ENCODE results near the gene PRLHR.

The PRLHR gene

DNA sequence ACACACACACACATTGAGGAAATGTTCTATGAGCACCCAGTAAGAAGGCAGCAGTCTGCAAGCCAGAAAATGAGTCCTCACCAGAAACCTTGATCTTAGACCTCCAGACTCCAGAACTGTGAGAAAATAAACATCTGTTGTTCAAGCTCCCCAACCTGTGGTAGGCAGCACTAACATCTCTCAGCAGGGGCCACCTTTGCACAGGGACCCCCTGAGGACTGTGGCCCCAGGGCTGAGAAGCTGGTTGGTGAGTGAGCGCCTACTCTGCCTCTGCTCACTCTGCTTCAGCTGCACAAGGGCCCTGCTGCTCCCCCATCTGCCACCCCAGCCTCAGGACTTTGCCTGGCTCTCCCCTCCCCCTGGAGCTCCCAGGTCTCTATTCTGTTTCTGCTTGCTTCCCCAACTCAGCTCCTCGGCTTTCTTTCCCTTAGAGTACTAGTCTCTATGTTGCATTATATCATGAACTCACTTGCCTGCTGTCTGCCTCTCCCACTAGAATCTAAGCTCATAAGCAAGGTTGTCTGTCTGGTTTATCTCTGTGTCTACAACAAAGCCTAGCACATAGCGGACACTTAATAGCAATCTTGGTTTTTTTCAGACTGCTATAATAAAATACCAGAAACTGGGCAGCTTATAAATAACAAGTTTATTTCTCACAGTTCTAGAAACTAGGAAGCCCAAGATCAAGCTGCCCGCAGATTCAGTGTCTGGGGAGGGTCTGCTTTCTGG is 40.4 kb upstream of the PRLHR start:
- peaks cover 3% of the 10 kb centered on the region; the same call in 1 of the 2 replicates for H3K27me3 ChIP-seq (ENCODE audit: control insufficient read depth, low read length)

DNA sequence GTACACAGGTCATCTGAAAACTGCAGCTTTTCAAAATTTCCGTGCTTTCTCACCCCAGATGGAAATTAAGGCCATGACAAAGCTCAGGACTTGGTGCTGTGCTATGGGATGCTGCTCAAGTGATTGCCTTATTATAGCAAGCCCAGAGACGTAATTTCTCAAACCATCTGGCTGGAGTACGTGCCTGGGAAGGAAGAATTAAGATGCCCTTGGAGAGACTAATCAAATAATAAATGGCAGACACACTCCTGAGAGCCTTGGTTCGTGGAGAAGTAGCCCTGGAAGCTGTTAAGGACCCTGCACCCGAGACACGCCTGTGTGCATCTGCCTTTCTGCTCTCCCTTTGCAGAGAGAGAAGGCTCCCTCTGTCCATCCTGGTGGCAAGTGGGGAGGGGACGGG is 38.3 kb upstream of the PRLHR start:
- Histone ChIP-seq H3K27ac (ENCODE audit: low read depth, low read length) (no peak overlapping the region), H3K79me2 (ENCODE audit: control insufficient read depth, low read length) (no peaks in the 10 kb centered on the region), H3K36me3 (ENCODE audit: control insufficient read depth, low read length) (no peaks in the 10 kb centered on the region), H3F3A (ENCODE audit: control insufficient read depth, insufficient read depth) (no peaks in the 10 kb centered on the region), H4K20me1 (ENCODE audit: control insufficient read depth, insufficient read depth, low read depth, low read length) (no peaks in the 10 kb centered on the region), H3K9me2 (replicated peaks; ENCODE audit: control insufficient read depth, low read length) (no peaks in the 10 kb centered on the region), H3K4me2 (ENCODE audit: low read length) (no peak overlapping the region), H3K4me1 (ENCODE audit: control insufficient read depth, low read length) (no peaks in the 10 kb centered on the region), H3K9me3 (ENCODE audit: control insufficient read depth, insufficient read depth, low read length) (no peaks in the 10 kb centered on the region), H3K27me3 (ENCODE audit: control insufficient read depth, low read length) (peaks cover 7% of the 10 kb centered on the region; the same call in 1 of the 2 replicates), H3K4me3 (ENCODE audit: low read length) (no peak overlapping the region)
- TF ChIP-seq, protein P1, sequence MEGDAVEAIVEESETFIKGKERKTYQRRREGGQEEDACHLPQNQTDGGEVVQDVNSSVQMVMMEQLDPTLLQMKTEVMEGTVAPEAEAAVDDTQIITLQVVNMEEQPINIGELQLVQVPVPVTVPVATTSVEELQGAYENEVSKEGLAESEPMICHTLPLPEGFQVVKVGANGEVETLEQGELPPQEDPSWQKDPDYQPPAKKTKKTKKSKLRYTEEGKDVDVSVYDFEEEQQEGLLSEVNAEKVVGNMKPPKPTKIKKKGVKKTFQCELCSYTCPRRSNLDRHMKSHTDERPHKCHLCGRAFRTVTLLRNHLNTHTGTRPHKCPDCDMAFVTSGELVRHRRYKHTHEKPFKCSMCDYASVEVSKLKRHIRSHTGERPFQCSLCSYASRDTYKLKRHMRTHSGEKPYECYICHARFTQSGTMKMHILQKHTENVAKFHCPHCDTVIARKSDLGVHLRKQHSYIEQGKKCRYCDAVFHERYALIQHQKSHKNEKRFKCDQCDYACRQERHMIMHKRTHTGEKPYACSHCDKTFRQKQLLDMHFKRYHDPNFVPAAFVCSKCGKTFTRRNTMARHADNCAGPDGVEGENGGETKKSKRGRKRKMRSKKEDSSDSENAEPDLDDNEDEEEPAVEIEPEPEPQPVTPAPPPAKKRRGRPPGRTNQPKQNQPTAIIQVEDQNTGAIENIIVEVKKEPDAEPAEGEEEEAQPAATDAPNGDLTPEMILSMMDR (IDR thresholded peaks at IDR 0.05; ENCODE audit: low read depth, low read length, poor library complexity, severe bottlenecking) = no peak
- no peak for TF ChIP-seq EZH2phosphoT487 (IDR thresholded peaks at IDR 0.05; ENCODE audit: borderline replicate concordance, low read length)

More for the DNA sequence above, 40.4 kb upstream of the PRLHR start:
- Histone ChIP-seq H3K79me2 (ENCODE audit: control insufficient read depth, low read length) (no peaks in the 10 kb centered on the region), H3K9me2 (replicated peaks; ENCODE audit: control insufficient read depth, low read length) (no peaks in the 10 kb centered on the region), H3K4me3 (ENCODE audit: low read length) (no peak overlapping the region), H3K36me3 (ENCODE audit: control insufficient read depth, low read length) (no peaks in the 10 kb centered on the region), H3K27ac (ENCODE audit: low read depth, low read length) (no peak overlapping the region), H3K4me1 (ENCODE audit: control insufficient read depth, low read length) (no peaks in the 10 kb centered on the region), H3F3A (ENCODE audit: control insufficient read depth, insufficient read depth) (no peaks in the 10 kb centered on the region), H3K4me2 (ENCODE audit: low read length) (no peak overlapping the region), H4K20me1 (ENCODE audit: control insufficient read depth, insufficient read depth, low read depth, low read length) (no peaks in the 10 kb centered on the region), H3K9me3 (ENCODE audit: control insufficient read depth, insufficient read depth, low read length) (no peaks in the 10 kb centered on the region)
- TF ChIP-seq, protein P1 (IDR thresholded peaks at IDR 0.05; ENCODE audit: low read depth, low read length, poor library complexity, severe bottlenecking) = no peak
- no peak for TF ChIP-seq EZH2phosphoT487 (IDR thresholded peaks at IDR 0.05; ENCODE audit: borderline replicate concordance, low read length)

DNA sequence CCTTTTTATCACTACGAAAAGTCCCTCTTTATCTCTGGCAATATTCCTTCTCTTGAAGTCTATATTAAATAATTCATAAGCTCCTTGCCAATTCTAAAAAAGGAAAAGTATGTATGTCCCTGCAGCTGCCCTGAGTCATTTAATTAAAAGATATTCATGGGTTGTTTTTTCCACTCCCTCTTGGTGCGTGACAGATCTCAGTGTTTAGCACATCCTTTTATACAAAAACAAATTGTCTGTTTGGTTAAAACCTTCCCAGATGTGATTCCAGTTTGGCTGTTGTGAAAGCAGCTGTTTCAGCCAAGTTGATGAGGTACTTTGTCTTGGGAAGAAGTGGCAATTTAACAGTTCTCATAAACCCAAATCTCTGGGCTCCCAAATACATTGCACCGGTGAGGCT is 33.8 kb upstream of the PRLHR start:
- Histone ChIP-seq H3K27me3 (ENCODE audit: control insufficient read depth, low read length) (peaks cover 4% of the 10 kb centered on the region; the same call in 1 of the 2 replicates), H3K36me3 (ENCODE audit: control insufficient read depth, low read length) (no peaks in the 10 kb centered on the region), H3K4me1 (ENCODE audit: control insufficient read depth, low read length) (no peaks in the 10 kb centered on the region), H3K27ac (ENCODE audit: low read depth, low read length) (no peak overlapping the region), H3K9me3 (ENCODE audit: control insufficient read depth, insufficient read depth, low read length) (no peaks in the 10 kb centered on the region), H3K4me2 (ENCODE audit: low read length) (no peak overlapping the region), H3F3A (ENCODE audit: control insufficient read depth, insufficient read depth) (no peaks in the 10 kb centered on the region), H3K79me2 (ENCODE audit: control insufficient read depth, low read length) (no peaks in the 10 kb centered on the region), H4K20me1 (ENCODE audit: control insufficient read depth, insufficient read depth, low read depth, low read length) (no peaks in the 10 kb centered on the region), H3K4me3 (ENCODE audit: low read length) (no peak overlapping the region), H3K9me2 (replicated peaks; ENCODE audit: control insufficient read depth, low read length) (no peaks in the 10 kb centered on the region)
- TF ChIP-seq EZH2phosphoT487 (IDR thresholded peaks at IDR 0.05; ENCODE audit: borderline replicate concordance, low read length) = no peak
- TF ChIP-seq, protein P1 (IDR thresholded peaks at IDR 0.05; ENCODE audit: low read depth, low read length, poor library complexity, severe bottlenecking) = no peak

Measured in DOHH2 (cell line).